ELF-1 (cell line): ENCODE data around the gene KRTAP5-6.

Source experiments
- DNase-seq: peaks from one replicate; pipeline ENCODE4 v3.0.0-alpha.2; 2016; ENCODE audit warnings: low read depth, low spot score

Gene KRTAP5-6

DNA sequence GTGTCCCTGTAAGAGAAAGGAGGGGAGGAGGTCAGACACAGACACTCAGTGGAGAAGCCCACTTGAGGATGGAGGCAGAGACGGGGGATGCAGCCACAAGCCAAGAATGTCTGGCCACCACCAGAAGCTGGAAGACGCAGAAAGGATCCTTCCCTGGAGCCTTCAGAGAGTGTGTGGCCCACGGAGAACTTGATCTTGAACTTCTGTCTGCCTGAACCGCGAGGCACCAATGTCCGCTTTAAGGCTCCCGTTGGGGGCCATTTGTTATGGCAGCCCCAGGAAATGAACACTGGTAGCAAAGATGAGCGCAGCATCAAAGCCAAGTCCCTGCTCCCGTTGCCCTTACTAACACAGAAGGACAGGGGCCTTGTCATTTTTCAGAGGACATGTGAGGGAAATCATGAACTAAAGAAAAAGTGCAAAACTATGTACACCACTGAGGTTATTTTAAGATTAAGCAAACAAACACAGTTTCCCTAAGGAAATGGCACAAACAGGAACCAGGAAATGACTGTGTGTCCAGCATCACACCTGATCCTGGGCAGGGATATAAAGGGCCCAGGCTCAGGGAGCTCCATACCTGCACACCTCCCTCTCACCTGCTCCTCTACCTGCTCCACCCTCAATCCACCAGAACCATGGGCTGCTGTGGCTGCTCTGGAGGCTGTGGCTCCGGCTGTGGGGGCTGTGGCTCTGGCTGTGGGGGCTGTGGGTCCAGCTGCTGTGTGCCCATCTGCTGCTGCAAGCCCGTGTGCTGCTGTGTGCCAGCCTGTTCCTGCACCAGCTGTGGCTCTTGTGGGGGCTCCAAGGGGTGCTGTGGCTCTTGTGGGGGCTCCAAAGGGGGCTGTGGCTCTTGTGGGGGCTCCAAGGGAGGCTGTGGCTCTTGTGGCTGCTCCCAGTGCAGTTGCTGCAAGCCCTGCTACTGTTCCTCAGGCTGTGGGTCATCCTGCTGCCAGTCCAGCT is at the start of gene KRTAP5-6:
Gene KRTAP5-6 (plus strand): TSS at position 588 of the 963 bp plus-strand sequence. CDS start 51 bp downstream, at position 639.
- DNase-seq = no peak

- no peak for DNase-seq
Observed at GRCh38 chr11:1647901-1648652, 48.9 kb upstream of the KRTAP5-6 start.

DNA sequence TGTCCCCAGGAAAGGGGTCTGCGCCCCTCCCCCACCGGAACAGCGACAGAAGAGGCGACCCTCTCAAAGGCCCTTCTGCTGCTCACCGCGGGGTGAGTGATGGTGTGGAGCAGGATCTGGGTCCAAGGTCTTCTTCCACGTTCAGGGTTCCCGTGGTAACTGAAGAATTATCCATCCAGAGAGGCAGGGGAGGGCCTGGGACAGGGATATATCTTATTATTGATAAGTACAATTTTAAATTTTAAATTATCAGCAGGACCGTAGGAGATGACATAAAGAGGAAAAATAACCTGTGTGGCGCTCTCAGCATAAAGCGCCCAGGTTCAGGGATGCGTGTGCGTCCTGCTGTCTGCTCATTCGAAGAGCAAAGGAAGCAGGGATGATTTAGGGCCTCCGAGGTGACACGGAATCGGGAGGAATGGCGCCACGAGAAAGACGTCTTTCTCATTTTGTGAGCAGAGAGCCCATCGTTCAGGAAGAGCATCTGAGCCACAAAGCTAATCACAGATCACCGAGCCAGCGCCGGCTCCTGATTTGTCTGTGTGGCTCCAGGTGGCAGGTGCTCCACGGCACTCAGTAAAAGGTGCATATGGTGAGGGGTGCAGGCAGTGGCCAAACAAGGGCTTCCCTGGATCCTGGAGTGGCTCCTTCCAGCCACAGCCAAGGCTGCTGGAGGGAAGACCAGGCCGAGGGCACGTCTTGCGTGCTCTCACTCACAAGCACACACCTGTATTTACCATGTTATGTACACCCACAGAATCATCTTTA is 48.2 kb upstream of the KRTAP5-6 start:
- DNase-seq = no peak

- DNase-seq = no peak
Observed at GRCh38 chr11:1650034-1650917, 46.7 kb upstream of the KRTAP5-6 start.

DNA sequence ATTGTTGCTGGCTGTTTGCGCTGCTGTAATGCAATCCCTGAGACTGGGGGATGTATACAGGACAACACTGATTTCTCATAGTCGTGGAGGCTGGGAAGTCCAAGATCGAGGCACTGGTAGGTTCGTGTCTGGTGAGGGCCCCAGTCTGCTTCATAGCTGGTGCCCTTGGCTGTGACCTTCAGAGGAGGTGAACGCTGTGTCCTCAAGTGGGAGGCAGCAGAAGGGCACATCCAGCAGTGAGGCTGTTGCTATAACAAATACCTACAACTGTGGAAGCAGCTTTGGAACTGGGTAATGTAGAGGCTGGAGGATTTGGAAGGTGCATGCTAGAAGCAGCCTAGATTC is 46.1 kb upstream of the KRTAP5-6 start:
- DNase-seq = no peak

- DNase-seq = no peak
Observed at GRCh38 chr11:1651411-1651980, 45.5 kb upstream of the KRTAP5-6 start.

GRCh38 chr11:1652026-1652425 is 45.0 kb upstream of the KRTAP5-6 start:
- DNase-seq = no peak

DNA sequence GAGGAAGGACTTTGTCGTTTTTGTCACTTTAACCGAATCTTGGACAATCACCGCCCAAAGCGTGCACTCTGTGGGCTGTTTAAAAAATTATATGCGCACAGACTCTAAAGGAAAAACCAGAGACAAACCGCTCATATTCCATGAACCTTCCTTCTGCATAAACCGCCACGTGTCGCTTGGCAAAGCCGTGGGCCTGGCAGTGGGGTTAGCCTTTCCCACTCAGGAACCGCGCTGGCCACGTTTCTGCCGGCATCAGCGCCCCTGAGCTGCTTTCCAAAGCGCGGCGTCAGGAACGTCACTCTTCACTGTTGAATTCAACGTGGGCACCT is 44.6 kb upstream of the KRTAP5-6 start:
- DNase-seq = no peak

GRCh38 chr11:1652771-1653540 is 44.0 kb upstream of the KRTAP5-6 start:
- peak; percentile 76 for DNase-seq

DNA sequence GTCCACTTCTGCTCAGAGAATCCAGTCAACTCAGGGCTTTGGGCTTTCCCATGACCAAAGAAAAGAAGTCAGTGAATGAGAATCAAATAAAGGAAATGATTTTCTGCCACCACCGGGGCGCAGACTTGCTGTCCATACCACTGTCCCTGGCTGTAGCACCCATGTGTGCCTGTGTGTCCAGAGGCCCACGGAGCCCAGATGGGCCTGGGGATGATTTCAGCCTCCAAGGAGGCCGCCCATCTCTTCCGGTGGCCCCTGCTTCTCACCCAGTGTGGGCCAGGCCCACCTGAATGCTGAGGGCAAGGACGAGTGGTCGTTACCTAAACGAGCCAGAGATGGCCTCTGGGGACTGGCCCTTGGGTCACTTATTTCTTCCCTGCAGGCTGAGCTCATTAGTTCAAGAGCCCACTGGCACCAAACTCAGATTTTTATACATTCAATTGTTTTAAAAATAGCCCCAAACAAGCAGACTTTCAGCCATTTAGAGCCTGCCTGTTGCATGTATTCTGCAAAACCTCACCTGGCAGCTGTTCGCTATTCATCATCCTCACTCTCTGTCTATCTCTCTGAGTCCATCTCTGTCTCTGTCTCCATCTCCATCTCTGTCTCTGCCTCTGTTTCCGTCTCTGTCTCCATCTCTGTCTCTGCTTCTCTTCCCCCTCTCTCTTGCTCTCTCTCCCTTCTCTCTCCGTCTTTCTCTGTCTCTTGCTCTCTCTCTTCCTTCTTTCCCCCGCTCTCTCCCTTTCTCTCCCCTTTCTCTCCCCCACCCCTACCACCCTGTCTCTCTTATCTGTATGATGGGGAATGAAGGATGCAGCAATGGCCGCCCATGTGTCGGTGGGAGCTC is 43.2 kb upstream of the KRTAP5-6 start:
- no peak for DNase-seq

- peak; percentile 69 for DNase-seq
Observed at GRCh38 chr11:1654388-1655167, 42.4 kb upstream of the KRTAP5-6 start.

GRCh38 chr11:1655168-1656060 is 41.6 kb upstream of the KRTAP5-6 start:
- DNase-seq = no peak

GRCh38 chr11:1656061-1656441 is 40.9 kb upstream of the KRTAP5-6 start:
- DNase-seq = no peak

DNA sequence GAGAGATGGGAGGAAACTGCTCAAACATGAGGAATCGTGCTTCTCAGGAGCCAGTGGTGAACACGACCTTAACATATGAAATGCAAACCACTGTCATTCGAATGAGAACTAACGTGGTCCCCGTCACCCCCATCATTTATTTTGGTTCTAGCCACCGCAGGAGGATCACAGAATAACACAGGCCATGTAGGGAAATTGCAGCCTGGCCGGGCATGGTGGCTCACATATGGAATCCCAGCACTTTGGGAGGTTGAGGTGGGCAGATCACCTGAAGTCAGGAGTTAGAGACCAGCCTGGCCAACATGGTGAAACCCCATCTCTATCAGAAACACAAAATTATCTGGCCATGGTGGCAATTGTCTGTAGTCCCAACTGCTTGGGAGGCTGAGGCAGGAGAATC is 40.3 kb upstream of the KRTAP5-6 start:
- DNase-seq = no peak

DNA sequence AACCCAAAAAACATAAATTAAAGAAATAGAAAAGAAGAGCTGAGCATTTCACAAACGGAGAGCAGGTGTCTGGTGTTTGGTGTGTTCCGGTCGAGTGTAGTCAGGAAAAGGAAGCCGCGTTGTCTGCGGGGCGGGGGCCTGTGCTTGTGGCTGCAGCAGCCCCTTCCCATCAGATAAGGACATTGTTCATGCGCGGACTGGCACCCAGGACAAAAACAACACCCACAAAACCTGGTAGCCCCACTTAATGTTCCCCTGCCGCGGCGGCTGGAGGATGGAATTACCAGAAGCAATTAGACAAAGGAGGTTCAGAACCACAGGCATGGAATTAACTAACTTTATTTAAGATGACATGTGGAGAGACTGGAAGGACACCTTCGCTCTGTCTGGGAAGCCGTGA is 37.5 kb upstream of the KRTAP5-6 start:
- no peak for DNase-seq

DNA sequence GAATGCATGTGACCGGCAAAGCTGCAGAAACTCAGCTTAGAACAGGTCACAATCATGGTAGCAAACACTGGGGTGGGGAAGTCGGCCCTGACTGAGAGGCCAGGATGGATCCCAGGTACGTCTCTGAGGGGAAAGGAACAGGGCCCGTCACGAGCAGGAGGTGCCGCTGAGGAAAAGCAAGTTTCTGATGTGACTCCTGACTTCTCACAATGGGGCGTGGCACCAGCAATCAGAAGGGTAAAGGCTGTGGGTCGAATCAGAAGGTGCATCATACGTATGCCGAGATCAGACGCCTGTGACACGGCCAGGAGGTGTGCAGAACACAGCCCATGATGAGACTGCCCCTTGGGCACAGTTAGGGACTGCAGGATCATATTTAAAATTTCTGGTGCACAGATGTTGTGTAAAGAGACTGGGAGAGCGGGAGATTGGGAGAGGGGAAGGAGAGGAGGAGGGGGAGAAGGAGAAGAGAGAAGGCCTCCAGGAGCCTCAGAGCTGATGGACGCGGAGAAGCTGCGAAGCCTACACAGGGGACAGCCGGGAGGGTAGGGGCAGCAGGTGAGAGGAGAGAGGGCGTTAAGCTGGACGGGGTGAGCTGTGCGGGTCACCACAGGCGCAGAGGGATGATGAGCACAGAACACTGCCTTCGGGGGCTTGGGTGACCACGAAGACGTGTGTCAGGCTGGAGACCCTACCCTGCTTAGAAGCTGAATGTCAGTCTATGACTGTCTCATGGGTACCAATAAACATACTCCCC is 36.7 kb upstream of the KRTAP5-6 start:
- no peak for DNase-seq
